Activated CD4-positive, alpha-beta T cell treated with anti-CD3 and anti-CD28 coated beads, Interleukin-2, Interleukin-4, amounts not matched to agents 100 ng/mL and 50 ng/mL, durations not matched to agents 16 hours and 8 hours (primary cell): ENCODE results near the gene NHLRC4.
A peak's percentile ranks its signal among the peaks of the same experiment; 100 is the strongest.

Experiments
- DNase-seq: peaks from one replicate; pipeline ENCODE4 v3.0.0-alpha.2; 2020; ENCODE audit warnings: low spot score

NHLRC4 gene

GRCh38 chr16:566475-567372 is at the start of gene NHLRC4:
Gene NHLRC4 (plus strand): TSS chr16:567005. CDS start chr16:568048, 1,043 bp downstream.
- peak; percentile 55 for DNase-seq

GRCh38 chr16:518858-519257 is 47.9 kb upstream of the NHLRC4 start:
- DNase-seq: no peak

- no peak for DNase-seq
Measured at GRCh38 chr16:519425-519824, 47.4 kb upstream of the NHLRC4 start.

- no peak for DNase-seq
Measured at GRCh38 chr16:519841-520687, 46.7 kb upstream of the NHLRC4 start.

GRCh38 chr16:520847-521246 is 46.0 kb upstream of the NHLRC4 start:
- no peak for DNase-seq

GRCh38 chr16:521381-522210 is 45.2 kb upstream of the NHLRC4 start:
- DNase-seq: no peak

- DNase-seq: no peak
Measured at GRCh38 chr16:522320-523096, 44.3 kb upstream of the NHLRC4 start.

- DNase-seq: no peak
Measured at GRCh38 chr16:523097-523741, 43.6 kb upstream of the NHLRC4 start.

GRCh38 chr16:524274-525040 is 42.3 kb upstream of the NHLRC4 start:
- DNase-seq: no peak

- no peak for DNase-seq
Measured at GRCh38 chr16:525123-525519, 41.7 kb upstream of the NHLRC4 start.

GRCh38 chr16:525520-526180 is 41.2 kb upstream of the NHLRC4 start:
- peak; percentile 96 for DNase-seq

- peak; percentile 16 for DNase-seq
Measured at GRCh38 chr16:526181-527014, 40.4 kb upstream of the NHLRC4 start.

- peak; percentile 88 for DNase-seq
Measured at GRCh38 chr16:527015-527903, 39.5 kb upstream of the NHLRC4 start, which contains the start of gene CAPN15. Gene CAPN15 (plus strand): TSS chr16:527712. CDS start chr16:546839, 19,127 bp downstream.

GRCh38 chr16:528111-529011 is 38.4 kb upstream of the NHLRC4 start:
- peak; percentile 57 for DNase-seq

GRCh38 chr16:529012-529575 is 37.7 kb upstream of the NHLRC4 start:
- peak; percentile 22 for DNase-seq
